Smooth muscle cell (in vitro differentiated cells): ENCODE results near the gene TANGO6. TPM values are rescaled to one million over a fixed set of nuclear protein-coding genes. Genes with fewer than 3 reads are reported as not detected.

Source experiments
- DNase-seq: peaks from one replicate; lab custom pipeline; 2025; ENCODE audit not compliant: unreplicated experiment; lab: John Stamatoyannopoulos, UW
- H2AFZ ChIP-seq: fragments of 200-600 bp; sonication (generic); 2 replicates; pipeline ENCODE4 v1.6.0; 2016; ENCODE audit warnings: antibody characterized with exemption, low read depth, mild to moderate bottlenecking
- H3F3A ChIP-seq: fragments of 200-600 bp; sonication (generic); 2 replicates; pipeline ENCODE4 v1.6.0; 2017; ENCODE audit warnings: antibody characterized with exemption, low read depth
- H3K27ac ChIP-seq: fragments of 200-600 bp; sonication (generic); 2 replicates; pipeline ENCODE4 v1.5.1; 2016; ENCODE audit warnings: low read depth, mild to moderate bottlenecking
- H3K27me3 ChIP-seq: fragments of 200-600 bp; sonication (generic); 2 replicates; pipeline ENCODE4 v1.6.1; 2016; ENCODE audit warnings: low read depth, mild to moderate bottlenecking
- H3K36me3 ChIP-seq: fragments of 200-600 bp; sonication (generic); 2 replicates; pipeline ENCODE4 v1.5.1; 2016; ENCODE audit warnings: low read depth
- H3K4me1 ChIP-seq: fragments of 200-600 bp; sonication (generic); 2 replicates; pipeline ENCODE4 v1.5.1; 2016; ENCODE audit warnings: low read depth
- H3K4me2 ChIP-seq: fragments of 200-600 bp; sonication (generic); 2 replicates; pipeline ENCODE4 v1.6.0; 2016; ENCODE audit warnings: mild to moderate bottlenecking
- H3K4me3 ChIP-seq: fragments of 200-600 bp; sonication (generic); 2 replicates; pipeline ENCODE4 v1.5.1; 2016; ENCODE audit warnings: mild to moderate bottlenecking
- H3K79me2 ChIP-seq: fragments of 200-600 bp; sonication (generic); 2 replicates; pipeline ENCODE4 v1.6.0; 2016; ENCODE audit warnings: low read depth, mild to moderate bottlenecking
- H3K9ac ChIP-seq: fragments of 200-600 bp; sonication (generic); 2 replicates; pipeline ENCODE4 v1.6.0; 2016; ENCODE audit warnings: low read depth
- H3K9me3 ChIP-seq: fragments of 200-600 bp; sonication (generic); replicated peaks from 2 replicates; pipeline ENCODE4 v1.5.1; 2016; ENCODE audit warnings: low read depth
- H4K20me1 ChIP-seq: fragments of 200-600 bp; sonication (generic); 2 replicates; pipeline ENCODE4 v1.6.0; 2016; ENCODE audit warnings: low read depth
- WGBS: methylation state at CpG from one replicate; pipeline ENCODE4 v1.1.7; 2016; ENCODE audit warnings: low lambda C conversion rate; 5-methylcytosine and 5-hydroxymethylcytosine counted together
- polyA plus RNA-seq: library from polyadenylated mRNA; unstranded; fragments of >200 nt; fragmentation: Nextera tagmentation; extraction: Ambion mirVana; gene quantifications from 2 replicates; pipeline ENCODE4 v1.2.1, GENCODE V29; 2016
- total RNA-seq: library from RNA; depleted of rRNA; stranded (reverse); fragments of >200 nt; gene quantifications from 2 replicates; pipeline ENCODE4 v1.2.3, GENCODE V29; 2014
- TF ChIP-seq, protein P1 (sequence below): fragments of 200-600 bp; sonication (generic); IDR thresholded peaks from 2 replicates; pipeline ENCODE4 v1.5.1; 2017; ENCODE audit warnings: borderline replicate concordance, mild to moderate bottlenecking, antibody characterized with exemption; ENCODE audit not compliant: insufficient read depth, poor library complexity, severe bottlenecking

Gene TANGO6
- total and polyA plus RNA-seq, 2 experiments from 2014 or later: 4.5 to 5.2 TPM

DNA sequence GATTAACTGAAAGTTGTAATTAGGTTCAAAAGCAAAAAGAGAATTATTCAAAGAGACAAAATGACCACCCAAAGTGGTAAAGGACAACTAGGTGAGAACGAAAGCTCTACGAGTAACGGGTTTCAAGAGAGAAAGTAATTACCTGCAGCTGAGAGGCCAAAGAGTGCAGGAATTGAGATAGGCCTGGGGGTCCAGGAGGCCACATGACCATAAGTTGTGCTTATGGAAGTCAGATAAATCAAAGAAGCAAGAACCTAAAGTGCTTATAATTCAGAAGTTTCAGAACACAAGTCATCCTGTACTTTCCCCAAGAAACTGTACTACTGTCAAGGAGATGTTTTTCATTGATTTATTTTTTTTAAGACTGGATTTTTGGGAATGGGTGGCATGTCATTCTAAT lies 91.1 kb downstream of the TANGO6 start:
- H3K4me2 ChIP-seq: no peak overlapping the region
- WGBS: 96% methylated on average over 3 of the region's 3 CpGs
- H2AFZ ChIP-seq: no peak overlapping the region
- H3F3A ChIP-seq: no peaks in the 10 kb centered on the region
- H3K36me3 ChIP-seq: no peaks in the 10 kb centered on the region
- H3K4me3 ChIP-seq: no peak overlapping the region
- no peaks in the 10 kb centered on the region for H3K9me3 ChIP-seq
- peaks cover 8% of the 10 kb centered on the region for H3K4me1 ChIP-seq
- no peak overlapping the region for H3K9ac ChIP-seq
- TF ChIP-seq, protein P1, sequence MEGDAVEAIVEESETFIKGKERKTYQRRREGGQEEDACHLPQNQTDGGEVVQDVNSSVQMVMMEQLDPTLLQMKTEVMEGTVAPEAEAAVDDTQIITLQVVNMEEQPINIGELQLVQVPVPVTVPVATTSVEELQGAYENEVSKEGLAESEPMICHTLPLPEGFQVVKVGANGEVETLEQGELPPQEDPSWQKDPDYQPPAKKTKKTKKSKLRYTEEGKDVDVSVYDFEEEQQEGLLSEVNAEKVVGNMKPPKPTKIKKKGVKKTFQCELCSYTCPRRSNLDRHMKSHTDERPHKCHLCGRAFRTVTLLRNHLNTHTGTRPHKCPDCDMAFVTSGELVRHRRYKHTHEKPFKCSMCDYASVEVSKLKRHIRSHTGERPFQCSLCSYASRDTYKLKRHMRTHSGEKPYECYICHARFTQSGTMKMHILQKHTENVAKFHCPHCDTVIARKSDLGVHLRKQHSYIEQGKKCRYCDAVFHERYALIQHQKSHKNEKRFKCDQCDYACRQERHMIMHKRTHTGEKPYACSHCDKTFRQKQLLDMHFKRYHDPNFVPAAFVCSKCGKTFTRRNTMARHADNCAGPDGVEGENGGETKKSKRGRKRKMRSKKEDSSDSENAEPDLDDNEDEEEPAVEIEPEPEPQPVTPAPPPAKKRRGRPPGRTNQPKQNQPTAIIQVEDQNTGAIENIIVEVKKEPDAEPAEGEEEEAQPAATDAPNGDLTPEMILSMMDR: no peak
- no peaks in the 10 kb centered on the region for H3K79me2 ChIP-seq
- H3K27ac ChIP-seq: no peak overlapping the region
- H3K27me3 ChIP-seq: no peaks in the 10 kb centered on the region
- DNase-seq: no peak
- H4K20me1 ChIP-seq: no peaks in the 10 kb centered on the region

DNA sequence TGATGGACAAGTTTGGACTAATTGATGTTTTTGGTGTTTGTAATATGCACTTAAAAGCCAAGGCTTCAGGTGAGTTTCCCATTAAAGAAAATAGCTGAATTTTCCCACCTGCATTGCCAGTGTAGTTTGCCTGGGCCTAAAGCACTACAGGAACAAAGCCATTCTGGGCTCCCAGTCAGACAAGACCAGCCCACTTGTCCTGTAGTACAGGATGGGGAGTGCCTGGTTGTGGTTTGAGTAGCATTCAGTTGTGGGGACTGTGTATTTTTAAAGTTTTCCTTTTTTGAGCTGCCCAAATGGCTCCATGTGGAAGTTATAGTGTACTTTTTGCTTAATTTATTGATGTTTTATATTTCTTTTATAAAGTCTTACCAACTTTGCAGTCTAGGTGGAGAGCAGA lies 91.7 kb downstream of the TANGO6 start:
- H3K4me3 ChIP-seq: no peak overlapping the region

DNA sequence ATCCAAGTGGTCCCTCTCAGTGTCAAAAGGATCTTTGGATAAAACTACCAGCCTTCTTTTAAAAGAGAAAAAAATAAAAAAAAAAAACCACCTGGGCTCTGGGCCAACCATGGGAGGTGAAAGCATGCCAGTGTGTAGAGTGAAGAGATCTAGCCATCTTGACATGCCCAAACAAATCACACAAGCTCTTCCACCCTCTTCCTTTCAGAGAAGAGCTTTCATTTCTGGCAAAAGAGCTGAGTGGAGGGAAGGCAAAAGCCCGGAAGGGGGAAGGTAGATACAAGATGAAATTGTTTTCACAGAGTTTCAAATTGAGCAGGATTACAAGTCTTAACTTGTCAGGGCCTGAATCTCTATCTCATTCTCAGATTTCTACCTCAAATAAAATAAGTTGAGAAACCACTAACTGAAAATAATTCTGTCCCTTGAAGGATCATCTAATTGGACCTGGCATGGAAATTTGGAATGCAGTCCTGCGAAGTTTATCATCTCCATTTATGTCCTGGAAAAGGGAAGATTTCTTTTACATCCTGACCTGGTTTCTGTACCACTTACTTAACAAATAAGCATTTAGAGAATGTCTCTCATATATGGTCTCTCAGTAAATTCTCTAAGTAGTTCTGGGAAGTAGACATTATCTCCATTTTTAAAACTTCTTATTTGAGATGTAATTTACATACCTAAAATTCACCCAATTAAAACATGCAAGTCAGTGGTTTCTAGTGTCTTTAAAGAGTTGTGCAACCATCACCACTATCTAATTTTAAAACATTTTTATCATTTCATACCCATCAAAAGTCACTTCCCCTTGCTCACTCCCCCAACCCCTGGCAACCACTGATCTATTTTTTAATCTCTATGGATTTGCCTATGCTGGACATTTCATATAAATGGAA lies 93.7 kb downstream of the TANGO6 start:
- Histone ChIP-seq H4K20me1 (no peaks in the 10 kb centered on the region), H3K4me3 (no peak overlapping the region), H3K4me2 (peak overlapping the region; percentile 15), H3K27ac (peak overlapping the region; percentile 68), H3F3A (no peaks in the 10 kb centered on the region), H3K36me3 (no peaks in the 10 kb centered on the region), H3K9ac (no peak overlapping the region), H3K79me2 (no peaks in the 10 kb centered on the region), H2AFZ (no peak overlapping the region), H3K4me1 (peaks cover 8% of the 10 kb centered on the region), H3K9me3 (no peaks in the 10 kb centered on the region), H3K27me3 (no peaks in the 10 kb centered on the region)
- TF ChIP-seq, protein P1: no peak
- DNase-seq: no peak
- WGBS: 70% methylated on average over 2 of the region's 2 CpGs

More for the DNA sequence above, 91.7 kb downstream of the TANGO6 start:
- Histone ChIP-seq H2AFZ (no peak overlapping the region), H3K9me3 (no peaks in the 10 kb centered on the region), H3K79me2 (no peaks in the 10 kb centered on the region), H3K36me3 (no peaks in the 10 kb centered on the region), H3K27ac (no peak overlapping the region), H3F3A (no peaks in the 10 kb centered on the region), H3K27me3 (no peaks in the 10 kb centered on the region), H4K20me1 (no peaks in the 10 kb centered on the region), H3K4me2 (no peak overlapping the region), H3K9ac (no peak overlapping the region), H3K4me1 (peaks cover 8% of the 10 kb centered on the region)
- TF ChIP-seq, protein P1: no peak
- DNase-seq: no peak
